ENCODE results near the gene TNFAIP8.

TNFAIP8 gene

GRCh38 chr5:119383008-119383407 lies 27.2 kb downstream of the TNFAIP8 start:
- Mint-ChIP-seq H3K36me3 (ENCODE audit: low read depth) (peaks cover 67% of the 10 kb centered on the region), H3K27ac (peak overlapping the region; percentile 92), H3K4me3 (no peak overlapping the region), H3K9me3 (no peaks in the 10 kb centered on the region), H3K4me1 (ENCODE audit: low read depth) (peaks cover 91% of the 10 kb centered on the region), H3K27me3 (no peaks in the 10 kb centered on the region)

DNA sequence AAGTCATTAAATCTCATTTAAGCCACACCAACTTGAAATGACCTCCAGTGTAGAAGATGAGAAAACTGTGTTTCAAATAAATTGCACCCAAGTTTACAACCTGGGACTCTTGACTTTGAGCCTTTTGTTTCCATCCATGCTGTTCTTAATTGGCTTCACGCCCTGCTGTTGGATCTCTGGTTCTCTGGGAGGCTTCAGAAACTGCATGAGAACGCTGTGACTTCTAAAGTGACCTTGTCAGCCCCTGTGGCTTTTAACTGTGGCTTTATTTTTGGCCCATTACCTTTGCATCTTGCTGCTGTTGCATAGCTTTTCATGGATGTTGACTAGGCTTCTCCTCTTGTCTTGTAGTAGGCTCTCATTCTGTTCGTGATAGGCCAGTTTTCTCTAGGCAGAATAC lies 29.3 kb downstream of the TNFAIP8 start:
- H3K4me1 Mint-ChIP-seq (ENCODE audit: low read depth): peaks cover 92% of the 10 kb centered on the region
- peak overlapping the region; percentile 92 for H3K27ac Mint-ChIP-seq
- peak overlapping the region; percentile 7 for H3K4me3 Mint-ChIP-seq
- H3K36me3 Mint-ChIP-seq (ENCODE audit: low read depth): peaks cover 69% of the 10 kb centered on the region
- no peaks in the 10 kb centered on the region for H3K9me3 Mint-ChIP-seq
- H3K27me3 Mint-ChIP-seq: no peaks in the 10 kb centered on the region

DNA sequence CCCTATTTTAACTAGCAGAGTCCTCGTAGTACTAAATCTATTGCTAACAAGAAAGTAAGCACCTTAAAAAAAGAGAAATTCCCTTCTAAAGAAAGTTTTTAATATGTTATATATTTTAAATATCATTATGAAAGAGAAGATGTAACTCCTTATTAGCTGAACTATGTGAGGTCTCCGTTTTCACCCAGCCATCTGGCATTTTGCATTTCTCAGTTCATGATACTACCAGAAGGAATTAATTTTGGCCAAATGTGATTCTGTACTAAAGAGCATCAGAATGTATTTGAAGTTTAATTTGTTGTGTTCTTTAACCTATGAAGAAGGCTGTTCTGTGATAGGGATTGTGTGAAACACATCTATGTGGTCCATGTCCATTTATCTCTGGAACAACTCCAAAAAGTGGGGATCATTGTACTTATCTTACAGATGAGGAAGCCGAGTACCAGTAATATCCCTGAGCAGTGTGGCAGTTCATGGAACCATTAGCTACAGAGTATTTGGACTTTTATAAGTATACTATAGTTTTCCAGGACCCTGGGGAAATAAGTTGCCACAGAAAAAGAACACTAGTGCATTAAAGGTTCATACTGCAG lies 29.8 kb downstream of the TNFAIP8 start:
- no peaks in the 10 kb centered on the region for H3K27me3 Mint-ChIP-seq
- peaks cover 71% of the 10 kb centered on the region for H3K36me3 Mint-ChIP-seq (ENCODE audit: low read depth)
- H3K27ac Mint-ChIP-seq: peak overlapping the region; percentile 92
- H3K9me3 Mint-ChIP-seq: no peaks in the 10 kb centered on the region
- H3K4me1 Mint-ChIP-seq (ENCODE audit: low read depth): peaks cover 92% of the 10 kb centered on the region
- H3K4me3 Mint-ChIP-seq: no peak overlapping the region

DNA sequence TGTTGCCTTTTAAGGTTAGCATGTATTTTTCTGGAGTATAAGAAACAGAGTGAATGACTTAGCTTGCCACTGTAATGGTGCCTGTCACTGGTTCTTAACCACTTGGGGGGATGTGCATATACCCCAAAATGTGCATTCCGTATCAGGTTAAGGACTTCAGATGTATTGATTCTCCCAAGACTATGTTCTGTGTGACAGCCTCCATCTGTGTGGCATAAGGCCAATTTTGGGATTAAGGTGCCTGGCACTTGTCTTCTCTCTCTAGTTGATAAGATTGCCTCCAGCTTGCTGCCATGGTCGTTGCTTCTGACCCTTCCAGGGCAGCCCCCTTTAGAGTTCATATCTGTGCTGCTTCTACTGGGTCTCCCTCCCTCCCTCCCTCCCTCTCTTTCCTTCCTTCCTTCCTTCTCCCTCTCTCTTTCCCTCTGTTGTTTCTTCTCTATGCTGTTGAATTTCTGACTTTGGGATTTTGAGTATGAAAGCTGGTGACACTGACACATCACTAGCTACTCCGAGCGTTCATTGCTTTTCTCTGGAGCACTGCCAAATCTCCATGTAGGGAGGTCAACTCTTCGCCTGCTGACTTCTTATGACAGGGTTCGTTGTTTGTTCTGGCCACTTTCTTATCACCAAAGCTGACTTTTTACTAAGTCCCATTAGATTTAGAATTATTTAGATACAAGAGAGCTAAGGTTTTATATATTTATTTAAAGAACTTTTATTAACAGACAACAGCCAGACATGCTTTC lies 31.0 kb downstream of the TNFAIP8 start:
- peaks cover 95% of the 10 kb centered on the region for H3K4me1 Mint-ChIP-seq (ENCODE audit: low read depth)
- no peaks in the 10 kb centered on the region for H3K9me3 Mint-ChIP-seq
- H3K27me3 Mint-ChIP-seq: no peaks in the 10 kb centered on the region
- H3K27ac Mint-ChIP-seq: peak overlapping the region; percentile 92
- peaks cover 73% of the 10 kb centered on the region for H3K36me3 Mint-ChIP-seq (ENCODE audit: low read depth)
- H3K4me3 Mint-ChIP-seq: no peak overlapping the region

- Mint-ChIP-seq H3K4me3 (peak overlapping the region; percentile 21), H3K27ac (peak overlapping the region; percentile 85), H3K4me1 (ENCODE audit: low read depth) (peaks cover 98% of the 10 kb centered on the region), H3K27me3 (no peaks in the 10 kb centered on the region), H3K36me3 (ENCODE audit: low read depth) (peaks cover 78% of the 10 kb centered on the region), H3K9me3 (no peaks in the 10 kb centered on the region)
These were observed 32.3 kb downstream of the TNFAIP8 start for GRCh38 chr5:119387945-119388618.

GRCh38 chr5:119388619-119389190 lies 32.9 kb downstream of the TNFAIP8 start:
- Mint-ChIP-seq H3K4me3 (peak overlapping the region; percentile 14), H3K27ac (peak overlapping the region; percentile 85), H3K27me3 (no peaks in the 10 kb centered on the region), H3K9me3 (no peaks in the 10 kb centered on the region), H3K4me1 (ENCODE audit: low read depth) (peaks cover 98% of the 10 kb centered on the region), H3K36me3 (ENCODE audit: low read depth) (peaks cover 78% of the 10 kb centered on the region)

GRCh38 chr5:119389288-119390030 lies 33.6 kb downstream of the TNFAIP8 start:
- H3K4me1 Mint-ChIP-seq (ENCODE audit: low read depth): peaks cover 96% of the 10 kb centered on the region
- H3K27me3 Mint-ChIP-seq: no peaks in the 10 kb centered on the region
- peaks cover 79% of the 10 kb centered on the region for H3K36me3 Mint-ChIP-seq (ENCODE audit: low read depth)
- H3K9me3 Mint-ChIP-seq: no peaks in the 10 kb centered on the region
- H3K4me3 Mint-ChIP-seq: peak overlapping the region; percentile 14
- H3K27ac Mint-ChIP-seq: peak overlapping the region; percentile 85

- Mint-ChIP-seq H3K36me3 (ENCODE audit: low read depth) (peaks cover 79% of the 10 kb centered on the region), H3K27ac (peak overlapping the region; percentile 85), H3K27me3 (no peaks in the 10 kb centered on the region), H3K4me3 (peak overlapping the region; percentile 35), H3K4me1 (ENCODE audit: low read depth) (peaks cover 96% of the 10 kb centered on the region), H3K9me3 (no peaks in the 10 kb centered on the region)
These were observed 34.6 kb downstream of the TNFAIP8 start for GRCh38 chr5:119390404-119390803.

DNA sequence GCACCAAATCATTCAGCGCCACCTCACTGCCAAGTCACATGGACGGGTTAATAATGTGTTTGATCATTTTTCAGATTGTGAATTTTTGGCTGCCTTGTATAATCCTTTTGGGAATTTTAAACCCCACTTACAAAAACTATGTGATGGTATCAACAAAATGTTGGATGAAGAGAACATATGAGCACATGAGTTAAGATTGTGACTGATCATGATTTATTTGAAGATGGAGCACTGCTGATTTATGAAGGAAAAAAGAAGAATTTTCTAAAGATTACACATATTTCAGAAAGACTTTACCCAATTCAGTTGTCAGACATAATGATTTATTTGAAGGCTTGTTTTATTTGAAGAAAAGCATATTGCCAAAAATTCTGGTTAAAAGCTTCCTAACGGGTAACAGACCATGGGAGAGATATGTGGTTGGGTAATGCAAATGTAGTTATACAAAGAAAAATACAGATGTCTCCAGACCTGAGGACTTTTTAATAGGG lies 37.4 kb downstream of the TNFAIP8 start:
- peaks cover 96% of the 10 kb centered on the region for H3K4me1 Mint-ChIP-seq (ENCODE audit: low read depth)
- no peaks in the 10 kb centered on the region for H3K9me3 Mint-ChIP-seq
- H3K27ac Mint-ChIP-seq: peak overlapping the region; percentile 82
- peaks cover 83% of the 10 kb centered on the region for H3K36me3 Mint-ChIP-seq (ENCODE audit: low read depth)
- H3K27me3 Mint-ChIP-seq: no peaks in the 10 kb centered on the region
- H3K4me3 Mint-ChIP-seq: peak overlapping the region; percentile 55

- Mint-ChIP-seq H3K9me3 (no peaks in the 10 kb centered on the region), H3K4me3 (peak overlapping the region; percentile 55), H3K36me3 (ENCODE audit: low read depth) (peaks cover 80% of the 10 kb centered on the region), H3K27ac (peak overlapping the region; percentile 82), H3K27me3 (no peaks in the 10 kb centered on the region), H3K4me1 (ENCODE audit: low read depth) (peaks cover 96% of the 10 kb centered on the region)
These were observed 37.9 kb downstream of the TNFAIP8 start for GRCh38 chr5:119393746-119394145.

DNA sequence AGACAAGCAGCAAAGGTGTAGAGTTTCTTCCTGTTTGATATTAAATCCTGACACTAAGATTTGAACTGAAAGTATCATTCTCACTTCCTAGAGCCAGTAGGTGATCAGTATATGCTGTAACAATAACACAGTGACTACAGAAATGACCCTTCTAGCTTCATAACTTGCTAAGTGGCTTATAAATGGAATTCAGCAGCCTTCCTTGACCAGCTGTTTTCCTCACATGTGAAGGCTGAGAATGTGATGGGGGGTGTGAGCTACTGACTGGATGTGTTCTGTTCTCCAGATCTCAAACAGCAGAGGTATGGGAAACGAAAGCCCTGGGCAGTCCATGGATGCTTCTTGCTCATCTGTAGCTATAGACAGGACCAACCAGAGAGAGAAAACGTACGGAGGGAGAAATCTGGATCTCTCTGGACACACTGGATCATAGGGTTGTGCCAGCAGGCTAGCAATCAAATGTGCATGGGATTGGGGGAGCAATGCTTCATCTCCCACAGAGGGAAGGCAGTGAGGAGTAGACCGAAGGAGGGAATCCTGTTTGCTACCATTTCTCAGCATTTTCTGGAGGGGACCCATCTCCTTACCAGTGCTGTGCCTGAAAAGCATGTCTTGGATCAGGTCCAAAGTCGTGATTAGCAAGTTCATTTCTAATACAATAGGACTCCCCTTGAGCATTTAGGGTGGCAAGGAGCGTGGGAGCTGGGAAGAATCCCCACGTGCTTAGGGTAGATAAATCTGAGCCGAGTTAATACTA lies 39.4 kb downstream of the TNFAIP8 start:
- Mint-ChIP-seq H3K4me1 (ENCODE audit: low read depth) (peaks cover 96% of the 10 kb centered on the region), H3K36me3 (ENCODE audit: low read depth) (peaks cover 71% of the 10 kb centered on the region), H3K9me3 (no peaks in the 10 kb centered on the region), H3K4me3 (peak overlapping the region; percentile 55), H3K27ac (peak overlapping the region; percentile 97), H3K27me3 (no peaks in the 10 kb centered on the region)

GRCh38 chr5:119396030-119396664 lies 40.3 kb downstream of the TNFAIP8 start:
- H3K27me3 Mint-ChIP-seq: no peaks in the 10 kb centered on the region
- peaks cover 97% of the 10 kb centered on the region for H3K4me1 Mint-ChIP-seq (ENCODE audit: low read depth)
- H3K27ac Mint-ChIP-seq: peak overlapping the region; percentile 97
- H3K36me3 Mint-ChIP-seq (ENCODE audit: low read depth): peaks cover 65% of the 10 kb centered on the region
- H3K4me3 Mint-ChIP-seq: peak overlapping the region; percentile 55
- no peaks in the 10 kb centered on the region for H3K9me3 Mint-ChIP-seq

DNA sequence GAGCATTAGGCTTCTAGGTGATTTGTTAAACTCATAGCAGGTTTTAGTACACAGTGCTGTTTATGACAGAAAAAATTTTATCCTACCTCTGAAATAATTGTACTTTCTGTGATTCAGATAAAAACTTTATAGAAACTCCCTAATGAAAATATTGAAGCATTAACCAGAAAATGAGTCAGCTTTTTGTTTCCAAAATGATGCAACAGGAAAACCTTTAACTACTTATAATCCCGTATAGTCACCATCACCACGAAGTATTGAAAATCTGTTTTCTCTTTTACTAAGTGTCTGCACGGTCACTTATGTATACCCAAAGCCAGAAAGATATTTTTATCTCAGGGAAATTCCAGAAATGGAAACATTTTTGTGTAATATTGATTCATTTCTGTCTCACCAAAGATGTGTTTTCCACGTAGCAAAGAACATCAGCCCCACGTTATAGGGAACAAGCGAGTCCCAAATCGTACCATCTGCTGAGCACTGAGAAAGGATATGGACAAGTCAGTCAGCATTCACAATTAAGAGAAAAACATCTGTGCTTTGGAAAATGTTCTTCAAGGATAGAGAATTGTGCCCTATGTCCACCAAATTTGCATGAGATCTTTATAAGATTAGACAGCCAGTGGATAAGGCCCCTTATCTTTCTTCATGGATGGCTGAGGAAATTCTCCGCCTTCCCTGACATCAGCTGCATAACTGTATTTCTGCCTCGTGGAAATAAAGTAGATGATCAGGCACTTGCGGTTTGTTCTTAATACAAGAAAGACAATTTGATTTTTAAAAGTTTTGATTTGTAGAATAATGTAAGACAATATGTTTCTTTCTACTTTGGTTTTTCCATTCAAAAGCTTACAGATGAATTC lies 41.9 kb downstream of the TNFAIP8 start:
- peaks cover 87% of the 10 kb centered on the region for H3K4me1 Mint-ChIP-seq (ENCODE audit: low read depth)
- H3K4me3 Mint-ChIP-seq: peak overlapping the region; percentile 68
- no peaks in the 10 kb centered on the region for H3K9me3 Mint-ChIP-seq
- peak overlapping the region; percentile 97 for H3K27ac Mint-ChIP-seq
- no peaks in the 10 kb centered on the region for H3K27me3 Mint-ChIP-seq
- H3K36me3 Mint-ChIP-seq (ENCODE audit: low read depth): peaks cover 49% of the 10 kb centered on the region

All from stimulated activated naive CD8-positive, alpha-beta T cell treated with anti-CD3 and anti-CD28 coated beads, Interleukin-15, Interleukin-2, amounts not matched to agents 100 ng/mL and 50 ng/mL, for 24 hours (primary cell).